ENCODE results near the gene ASB11. TPM values are rescaled to one million over a fixed set of nuclear protein-coding genes. Genes with fewer than 3 reads are reported as not detected.

The ASB11 gene
- total RNA-seq, 1 donor from 2014 or later, result not detected

GRCh38 chrX:15269120-15269519 lies 46.3 kb downstream of the ASB11 start:
- H3K36me3 Mint-ChIP-seq (ENCODE audit: low read depth, unreplicated experiment), result no peaks in the 10 kb centered on the region
- TF ChIP-seq, protein P1, sequence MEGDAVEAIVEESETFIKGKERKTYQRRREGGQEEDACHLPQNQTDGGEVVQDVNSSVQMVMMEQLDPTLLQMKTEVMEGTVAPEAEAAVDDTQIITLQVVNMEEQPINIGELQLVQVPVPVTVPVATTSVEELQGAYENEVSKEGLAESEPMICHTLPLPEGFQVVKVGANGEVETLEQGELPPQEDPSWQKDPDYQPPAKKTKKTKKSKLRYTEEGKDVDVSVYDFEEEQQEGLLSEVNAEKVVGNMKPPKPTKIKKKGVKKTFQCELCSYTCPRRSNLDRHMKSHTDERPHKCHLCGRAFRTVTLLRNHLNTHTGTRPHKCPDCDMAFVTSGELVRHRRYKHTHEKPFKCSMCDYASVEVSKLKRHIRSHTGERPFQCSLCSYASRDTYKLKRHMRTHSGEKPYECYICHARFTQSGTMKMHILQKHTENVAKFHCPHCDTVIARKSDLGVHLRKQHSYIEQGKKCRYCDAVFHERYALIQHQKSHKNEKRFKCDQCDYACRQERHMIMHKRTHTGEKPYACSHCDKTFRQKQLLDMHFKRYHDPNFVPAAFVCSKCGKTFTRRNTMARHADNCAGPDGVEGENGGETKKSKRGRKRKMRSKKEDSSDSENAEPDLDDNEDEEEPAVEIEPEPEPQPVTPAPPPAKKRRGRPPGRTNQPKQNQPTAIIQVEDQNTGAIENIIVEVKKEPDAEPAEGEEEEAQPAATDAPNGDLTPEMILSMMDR (IDR thresholded peaks at IDR 0.05; ENCODE audit: unreplicated experiment), result no peak
- H3K4me3 Mint-ChIP-seq (ENCODE audit: unreplicated experiment), result no peak overlapping the region
- H3K27me3 Mint-ChIP-seq (ENCODE audit: unreplicated experiment), result no peaks in the 10 kb centered on the region
- H3K27ac Mint-ChIP-seq (ENCODE audit: unreplicated experiment), result no peak overlapping the region
- no peak for DNase-seq (ENCODE audit: low spot score)
- H3K9me3 Mint-ChIP-seq (ENCODE audit: unreplicated experiment), result no peaks in the 10 kb centered on the region
- H3K4me1 Mint-ChIP-seq (ENCODE audit: unreplicated experiment), result peaks cover 12% of the 10 kb centered on the region

- TF ChIP-seq, protein P1 (IDR thresholded peaks at IDR 0.05; ENCODE audit: unreplicated experiment), result no peak
- H3K9me3 Mint-ChIP-seq (ENCODE audit: unreplicated experiment), result no peaks in the 10 kb centered on the region
Measured at GRCh38 chrX:15254852-15255251, 60.6 kb downstream of the ASB11 start.

DNA sequence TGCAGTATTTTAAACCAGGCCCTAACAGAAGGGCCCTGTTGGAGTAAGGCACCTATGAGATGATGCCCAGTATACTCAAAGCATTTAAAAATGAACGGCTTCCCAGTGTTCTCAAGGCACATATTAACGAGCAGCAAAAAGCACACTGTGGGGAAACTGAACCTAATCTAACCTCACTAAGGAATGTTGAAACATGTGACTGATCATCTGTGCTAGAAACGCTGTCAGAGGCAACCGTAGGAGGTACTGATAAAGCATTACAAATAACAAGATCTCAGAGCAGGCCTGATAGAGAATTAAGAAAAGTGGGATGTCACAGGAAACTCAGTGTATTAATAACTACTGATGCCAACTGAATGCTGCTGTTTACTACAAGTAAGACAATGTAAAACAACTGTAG lies 69.5 kb downstream of the ASB11 start:
- Mint-ChIP-seq H3K4me1 (ENCODE audit: unreplicated experiment) (no peaks in the 10 kb centered on the region), H3K27me3 (ENCODE audit: unreplicated experiment) (no peaks in the 10 kb centered on the region), H3K9me3 (ENCODE audit: unreplicated experiment) (no peaks in the 10 kb centered on the region), H3K4me3 (ENCODE audit: unreplicated experiment) (no peak overlapping the region), H3K27ac (ENCODE audit: unreplicated experiment) (no peak overlapping the region), H3K36me3 (ENCODE audit: low read depth, unreplicated experiment) (no peaks in the 10 kb centered on the region)
- TF ChIP-seq, protein P1 (IDR thresholded peaks at IDR 0.05; ENCODE audit: unreplicated experiment), result no peak
- no peak for DNase-seq (ENCODE audit: low spot score)

More at GRCh38 chrX:15254852-15255251, 60.6 kb downstream of the ASB11 start:
- H3K4me3 Mint-ChIP-seq (ENCODE audit: unreplicated experiment), result no peak overlapping the region
- no peaks in the 10 kb centered on the region for H3K4me1 Mint-ChIP-seq (ENCODE audit: unreplicated experiment)
- DNase-seq (ENCODE audit: low spot score), result no peak
- no peaks in the 10 kb centered on the region for H3K27me3 Mint-ChIP-seq (ENCODE audit: unreplicated experiment)
- H3K27ac Mint-ChIP-seq (ENCODE audit: unreplicated experiment), result no peak overlapping the region
- H3K36me3 Mint-ChIP-seq (ENCODE audit: low read depth, unreplicated experiment), result no peaks in the 10 kb centered on the region

- TF ChIP-seq, protein P1 (IDR thresholded peaks at IDR 0.05; ENCODE audit: unreplicated experiment), result no peak
- Mint-ChIP-seq H3K4me3 (ENCODE audit: unreplicated experiment) (no peak overlapping the region), H3K27me3 (ENCODE audit: unreplicated experiment) (no peaks in the 10 kb centered on the region), H3K27ac (ENCODE audit: unreplicated experiment) (no peak overlapping the region), H3K36me3 (ENCODE audit: low read depth, unreplicated experiment) (no peaks in the 10 kb centered on the region), H3K4me1 (ENCODE audit: unreplicated experiment) (no peaks in the 10 kb centered on the region), H3K9me3 (ENCODE audit: unreplicated experiment) (no peaks in the 10 kb centered on the region)
- no peak for DNase-seq (ENCODE audit: low spot score)
Measured at GRCh38 chrX:15244421-15244820, 71.0 kb downstream of the ASB11 start.

- TF ChIP-seq, protein P1 (IDR thresholded peaks at IDR 0.05; ENCODE audit: unreplicated experiment), result no peak
- Mint-ChIP-seq H3K4me3 (ENCODE audit: unreplicated experiment) (no peak overlapping the region), H3K27me3 (ENCODE audit: unreplicated experiment) (no peaks in the 10 kb centered on the region), H3K9me3 (ENCODE audit: unreplicated experiment) (no peaks in the 10 kb centered on the region), H3K36me3 (ENCODE audit: low read depth, unreplicated experiment) (no peaks in the 10 kb centered on the region), H3K4me1 (ENCODE audit: unreplicated experiment) (no peaks in the 10 kb centered on the region), H3K27ac (ENCODE audit: unreplicated experiment) (no peak overlapping the region)
- peak; percentile 6 for DNase-seq (ENCODE audit: low spot score)
Measured at GRCh38 chrX:15242899-15243555, 72.4 kb downstream of the ASB11 start.
